GM20000 (cell line): ENCODE results near the gene DHDH.

Source experiments
- DNase-seq: peaks from one replicate; pipeline ENCODE4 v3.0.0; 2012; ENCODE audit warnings: low spot score
- TF ChIP-seq, protein P1 (sequence below): IDR thresholded peaks from 2 replicates; pipeline ENCODE4 v1.5.1; 2012; ENCODE audit warnings: mild to moderate bottlenecking, control low read depth; ENCODE audit errors: extremely low read depth, missing control alignments

Gene DHDH

DNA sequence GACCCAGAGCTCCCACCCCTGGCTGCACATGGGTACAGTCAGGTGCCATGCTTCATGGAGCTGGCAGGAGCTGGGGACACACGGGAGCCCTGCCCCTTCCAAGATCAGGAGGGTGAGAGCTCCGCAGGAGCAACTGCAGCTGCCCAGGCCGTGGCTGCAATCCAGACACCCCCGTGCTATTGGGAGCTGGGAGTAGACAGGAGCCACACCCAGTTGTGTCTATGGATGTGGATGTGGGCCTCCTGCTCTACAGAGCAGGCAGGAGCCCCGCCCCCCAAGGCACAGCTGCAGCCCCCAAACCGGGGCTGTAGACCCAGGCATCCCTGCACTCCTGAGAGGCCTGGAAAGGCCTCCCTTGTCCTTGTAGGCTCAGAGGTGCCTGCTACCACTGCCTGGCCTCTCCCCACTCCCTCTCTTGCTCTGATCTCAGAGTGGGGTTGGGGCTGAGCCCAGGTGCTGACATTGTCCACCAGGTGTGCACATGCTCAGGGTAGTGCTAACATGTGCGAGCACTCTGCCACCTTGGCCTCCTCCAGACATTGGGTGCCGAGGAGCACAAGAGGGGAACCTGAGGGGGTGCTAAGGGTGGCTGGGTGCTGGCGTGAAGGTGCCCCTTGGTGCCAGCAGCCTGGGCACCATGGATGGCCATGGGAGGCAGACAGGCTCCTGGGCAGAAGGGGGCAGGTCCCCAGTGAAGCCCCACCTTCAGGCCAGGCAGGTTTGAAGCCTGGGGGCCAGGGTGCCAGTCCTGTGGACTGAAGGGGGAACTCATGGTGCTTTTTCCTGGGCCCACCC, 13.2 kb downstream of the DHDH start:
- TF ChIP-seq, protein P1, sequence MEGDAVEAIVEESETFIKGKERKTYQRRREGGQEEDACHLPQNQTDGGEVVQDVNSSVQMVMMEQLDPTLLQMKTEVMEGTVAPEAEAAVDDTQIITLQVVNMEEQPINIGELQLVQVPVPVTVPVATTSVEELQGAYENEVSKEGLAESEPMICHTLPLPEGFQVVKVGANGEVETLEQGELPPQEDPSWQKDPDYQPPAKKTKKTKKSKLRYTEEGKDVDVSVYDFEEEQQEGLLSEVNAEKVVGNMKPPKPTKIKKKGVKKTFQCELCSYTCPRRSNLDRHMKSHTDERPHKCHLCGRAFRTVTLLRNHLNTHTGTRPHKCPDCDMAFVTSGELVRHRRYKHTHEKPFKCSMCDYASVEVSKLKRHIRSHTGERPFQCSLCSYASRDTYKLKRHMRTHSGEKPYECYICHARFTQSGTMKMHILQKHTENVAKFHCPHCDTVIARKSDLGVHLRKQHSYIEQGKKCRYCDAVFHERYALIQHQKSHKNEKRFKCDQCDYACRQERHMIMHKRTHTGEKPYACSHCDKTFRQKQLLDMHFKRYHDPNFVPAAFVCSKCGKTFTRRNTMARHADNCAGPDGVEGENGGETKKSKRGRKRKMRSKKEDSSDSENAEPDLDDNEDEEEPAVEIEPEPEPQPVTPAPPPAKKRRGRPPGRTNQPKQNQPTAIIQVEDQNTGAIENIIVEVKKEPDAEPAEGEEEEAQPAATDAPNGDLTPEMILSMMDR, result no peak
- DNase-seq, result no peak

DNA sequence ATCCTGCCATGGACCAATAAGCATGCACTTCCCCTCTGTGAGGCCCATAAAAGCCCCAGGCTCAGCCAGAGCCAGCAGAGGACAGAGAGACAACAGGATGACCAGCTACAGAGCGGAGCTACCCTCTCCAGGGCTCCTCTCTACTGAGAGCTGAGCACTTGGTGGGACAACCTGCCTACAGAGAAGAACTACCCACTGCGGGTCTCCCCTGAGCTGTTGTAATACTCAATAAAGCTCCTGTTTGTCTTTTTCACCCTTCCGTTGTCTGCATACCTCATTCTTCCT, 13.7 kb downstream of the DHDH start:
- DNase-seq, result no peak
- TF ChIP-seq, protein P1, result no peak

DNA sequence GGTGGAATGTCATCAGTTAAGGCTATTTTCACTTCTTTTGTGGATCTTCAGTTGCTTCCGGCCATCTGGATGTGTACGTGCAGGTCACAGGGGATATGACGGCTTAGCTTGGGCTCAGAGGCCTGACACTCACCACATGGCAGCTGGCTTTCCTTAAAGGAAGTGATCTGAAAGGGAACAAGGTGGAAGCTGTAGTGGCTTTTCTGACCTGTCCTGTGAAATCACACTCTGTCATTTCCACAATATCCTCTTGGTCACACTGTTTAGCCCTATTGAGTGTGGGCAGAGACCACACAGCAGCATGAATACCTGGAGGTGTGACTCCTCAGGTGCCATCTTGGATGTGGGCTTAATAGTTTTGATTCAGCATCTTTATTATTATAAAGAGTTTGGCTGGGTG, 16.7 kb downstream of the DHDH start:
- TF ChIP-seq, protein P1, result no peak
- DNase-seq, result no peak

DNA sequence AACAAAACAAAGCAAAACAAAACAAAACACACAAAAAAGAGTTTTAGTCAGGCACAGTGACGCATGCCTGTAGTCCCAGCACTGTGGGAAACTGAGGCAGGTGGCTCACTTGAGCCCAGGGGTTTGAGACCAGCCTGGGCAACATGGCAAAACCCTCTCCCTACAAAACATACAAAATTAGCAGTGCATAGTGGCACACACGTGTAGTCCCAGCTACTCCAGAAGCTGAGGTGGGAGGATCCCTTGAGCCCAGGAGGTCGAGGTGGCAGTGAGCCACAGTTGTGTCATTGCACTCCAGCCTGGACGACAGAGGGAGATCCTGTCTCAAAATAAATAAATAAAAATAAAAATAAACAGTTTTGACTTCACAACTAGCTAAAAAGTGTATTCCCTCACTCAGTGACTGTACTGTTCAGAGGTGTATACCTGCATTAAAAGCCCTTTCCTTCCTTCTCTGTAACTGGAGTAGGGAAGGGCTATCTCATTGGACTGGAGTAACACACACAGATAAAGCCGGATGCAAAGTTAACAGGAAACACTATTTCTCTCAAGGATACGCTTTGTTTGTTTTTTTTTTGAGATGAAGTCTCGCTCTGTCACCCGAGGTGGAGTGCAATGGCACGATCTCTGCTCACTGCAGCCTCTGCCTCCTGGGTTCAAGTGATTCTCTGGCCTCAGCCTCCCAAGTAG, 17.5 kb downstream of the DHDH start:
- DNase-seq, result no peak
- TF ChIP-seq, protein P1, result no peak

DNA sequence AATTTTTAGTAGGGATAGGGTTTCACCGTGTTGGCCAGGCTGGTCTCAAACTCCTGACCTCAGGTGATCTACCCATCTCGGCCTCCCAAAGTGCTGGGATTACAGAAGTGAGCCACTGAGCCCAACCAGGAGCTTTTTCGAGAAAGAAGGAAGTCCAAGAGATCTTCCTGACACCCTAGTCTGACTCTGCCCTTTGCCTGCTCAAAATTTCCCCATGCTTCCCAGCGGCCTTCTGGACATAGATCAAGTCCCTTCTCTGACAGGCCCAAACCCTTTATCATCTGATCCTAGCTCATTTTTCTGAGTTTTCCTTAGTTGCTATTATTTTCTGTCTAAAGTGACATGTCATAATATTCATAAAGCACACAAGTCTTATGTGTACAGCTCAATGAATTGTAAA, 19.6 kb downstream of the DHDH start:
- DNase-seq, result no peak
- TF ChIP-seq, protein P1, result no peak

DNA sequence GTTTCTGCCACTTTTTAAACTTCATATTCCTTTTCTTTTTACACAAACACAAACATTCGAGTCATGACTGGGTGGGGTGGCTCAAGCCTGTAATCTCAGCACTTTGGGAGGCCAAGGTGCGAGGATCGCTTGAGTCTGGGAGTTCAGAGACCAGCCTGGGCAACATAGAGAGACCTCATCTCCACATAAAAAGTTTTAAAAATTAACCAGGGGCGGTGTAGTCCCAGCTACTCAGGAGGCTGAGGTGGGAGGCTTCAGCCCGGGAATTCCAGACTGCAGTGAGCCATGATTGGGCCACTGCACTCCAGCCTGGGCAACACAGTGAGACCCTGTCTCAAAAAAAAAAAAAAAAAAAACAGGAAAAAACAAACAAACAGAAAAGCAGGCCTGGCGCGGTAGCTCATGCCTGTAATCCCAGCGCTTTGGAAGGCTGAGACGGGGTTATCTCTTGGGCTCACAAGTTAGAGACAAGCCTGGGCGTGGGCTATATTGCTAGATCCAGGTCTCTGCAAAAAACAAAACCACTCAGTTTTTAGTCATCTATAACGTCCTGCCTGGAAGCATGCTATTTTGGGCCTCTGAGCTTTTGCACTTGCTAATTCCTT, 20.6 kb downstream of the DHDH start:
- TF ChIP-seq, protein P1, result no peak
- no peak for DNase-seq

DNA sequence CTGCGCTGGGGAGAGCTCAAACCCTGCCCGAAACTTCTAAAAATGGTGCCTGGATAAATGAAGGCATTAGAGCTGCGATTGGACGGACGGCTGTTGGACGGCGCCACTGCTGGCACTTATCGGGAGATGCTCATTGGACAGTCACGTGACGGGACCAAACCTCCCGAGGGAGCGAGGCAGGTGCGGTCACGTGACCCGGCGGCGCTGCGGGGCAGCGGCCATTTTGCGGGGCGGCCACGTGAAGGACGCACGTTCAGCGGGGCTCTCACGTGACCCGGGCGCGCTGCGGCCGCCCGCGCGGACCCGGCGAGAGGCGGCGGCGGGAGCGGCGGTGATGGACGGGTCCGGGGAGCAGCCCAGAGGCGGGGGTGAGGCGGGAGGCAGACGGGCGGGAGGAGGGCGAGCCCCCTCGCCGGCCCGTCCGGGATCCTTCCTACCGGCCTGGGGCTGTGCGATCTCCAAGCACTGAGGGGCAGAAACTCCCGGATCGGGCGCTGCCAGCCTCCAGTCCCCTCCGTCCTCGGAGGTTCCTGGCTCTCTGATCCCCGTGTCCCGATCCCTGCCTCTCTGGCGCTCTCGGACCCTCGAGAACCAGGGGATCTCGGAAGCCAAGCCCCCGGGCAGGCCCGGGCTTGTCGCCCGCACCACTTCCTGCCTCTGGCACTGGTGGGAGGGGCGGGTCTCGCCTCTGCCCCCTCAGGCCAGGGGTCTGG, 21.3 kb downstream of the DHDH start, which contains the start of gene BAX:
Gene BAX (plus strand): TSS at position 281 of the 713 bp plus-strand sequence. CDS start 54 bp downstream, at position 335.
- TF ChIP-seq, protein P1, result no peak
- peak; percentile 98 for DNase-seq
